ENCODE data around the gene DNAJB1. TPM values are rescaled to one million over a fixed set of nuclear protein-coding genes. Genes with fewer than 3 reads are reported as not detected.

Gene DNAJB1
- total and polyA plus RNA-seq, 2 experiments from 2014 or later: 43.2 to 53.3 TPM

DNA sequence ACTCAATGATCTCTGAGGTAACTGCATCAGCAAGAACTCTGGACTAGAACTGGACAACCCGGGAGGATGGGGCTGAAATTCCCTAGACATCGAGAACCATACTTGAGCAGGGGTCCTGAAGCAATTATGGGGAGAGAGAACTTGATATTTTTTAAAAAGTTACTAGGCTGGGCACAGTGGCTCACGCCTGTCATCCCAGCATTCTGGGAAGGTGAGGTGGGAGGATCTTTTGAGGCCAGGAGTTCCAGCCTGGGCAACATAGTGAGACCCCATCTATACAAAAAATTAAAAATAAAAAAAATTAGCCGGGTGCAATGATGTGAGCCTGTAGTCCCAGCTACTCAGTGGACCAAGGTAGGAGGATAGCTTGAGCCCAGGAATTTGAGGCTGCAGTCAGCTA lies 2.3 kb upstream of the DNAJB1 start:
- Mint-ChIP-seq H3K4me3 (no peak overlapping the region), H3K36me3 (ENCODE audit: low read depth) (peaks cover 19% of the 10 kb centered on the region), H3K27me3 (ENCODE audit: insufficient read depth, low read depth, poor library complexity) (peaks cover 12% of the 10 kb centered on the region), H3K27ac (no peak overlapping the region), H3K4me1 (peaks cover 23% of the 10 kb centered on the region), H3K9me3 (no peaks in the 10 kb centered on the region; the same call in 2 of the 3 replicates)
- ATAC-seq (no peak), DNase-seq (ENCODE audit: low spot score) (no peak)
- no peak overlapping the region for H3K27ac ChIP-seq (ENCODE audit: low read depth)
- H3F3A ChIP-seq (replicated peaks; ENCODE audit: low read depth): peaks cover 12% of the 10 kb centered on the region
- no peak overlapping the region for H3K4me3 ChIP-seq
- H2AFZ ChIP-seq: no peak overlapping the region
- peaks cover 11% of the 10 kb centered on the region; the same call in 1 of the 2 replicates for H3K4me1 ChIP-seq (ENCODE audit: insufficient read depth)
- H3K36me3 ChIP-seq (ENCODE audit: insufficient read depth): peaks cover 3% of the 10 kb centered on the region; the same call in 1 of the 2 replicates
- H3K4me2 ChIP-seq: no peak overlapping the region
- no peaks in the 10 kb centered on the region for H3K27me3 ChIP-seq (ENCODE audit: insufficient read depth)
- H3K79me2 ChIP-seq (replicated peaks; ENCODE audit: insufficient read depth): peaks cover 26% of the 10 kb centered on the region
- H3K9me2 ChIP-seq (ENCODE audit: insufficient read depth): no peaks in the 10 kb centered on the region
- peaks cover 12% of the 10 kb centered on the region; the same call in 1 of the 2 replicates for H4K20me1 ChIP-seq (replicated peaks; ENCODE audit: insufficient read depth)
- TF ChIP-seq ZNF331 (CRISPR knock-in tag; IDR thresholded peaks at IDR 0.05; ENCODE audit: low read depth) (no peak), EZH2phosphoT487 (IDR thresholded peaks at IDR 0.05; ENCODE audit: unreplicated experiment) (no peak), CREB1 (CRISPR knock-in tag; IDR thresholded peaks at IDR 0.05; ENCODE audit: low read depth) (no peak), EZH2 (IDR thresholded peaks at IDR 0.05; ENCODE audit: low read depth, unreplicated experiment) (no peak), POLR2AphosphoS5 (IDR thresholded peaks at IDR 0.05; ENCODE audit: low read depth) (no peak), JUNB (IDR thresholded peaks at IDR 0.05; ENCODE audit: unreplicated experiment) (no peak), STAT1 (IDR thresholded peaks at IDR 0.05; ENCODE audit: unreplicated experiment) (no peak), CTCF (conservative IDR thresholded peaks at IDR 0.05; ENCODE audit: low read depth in 2 of 2) (no peak), ETS1 (IDR thresholded peaks at IDR 0.05) (no peak)
- TF ChIP-seq, protein P1, sequence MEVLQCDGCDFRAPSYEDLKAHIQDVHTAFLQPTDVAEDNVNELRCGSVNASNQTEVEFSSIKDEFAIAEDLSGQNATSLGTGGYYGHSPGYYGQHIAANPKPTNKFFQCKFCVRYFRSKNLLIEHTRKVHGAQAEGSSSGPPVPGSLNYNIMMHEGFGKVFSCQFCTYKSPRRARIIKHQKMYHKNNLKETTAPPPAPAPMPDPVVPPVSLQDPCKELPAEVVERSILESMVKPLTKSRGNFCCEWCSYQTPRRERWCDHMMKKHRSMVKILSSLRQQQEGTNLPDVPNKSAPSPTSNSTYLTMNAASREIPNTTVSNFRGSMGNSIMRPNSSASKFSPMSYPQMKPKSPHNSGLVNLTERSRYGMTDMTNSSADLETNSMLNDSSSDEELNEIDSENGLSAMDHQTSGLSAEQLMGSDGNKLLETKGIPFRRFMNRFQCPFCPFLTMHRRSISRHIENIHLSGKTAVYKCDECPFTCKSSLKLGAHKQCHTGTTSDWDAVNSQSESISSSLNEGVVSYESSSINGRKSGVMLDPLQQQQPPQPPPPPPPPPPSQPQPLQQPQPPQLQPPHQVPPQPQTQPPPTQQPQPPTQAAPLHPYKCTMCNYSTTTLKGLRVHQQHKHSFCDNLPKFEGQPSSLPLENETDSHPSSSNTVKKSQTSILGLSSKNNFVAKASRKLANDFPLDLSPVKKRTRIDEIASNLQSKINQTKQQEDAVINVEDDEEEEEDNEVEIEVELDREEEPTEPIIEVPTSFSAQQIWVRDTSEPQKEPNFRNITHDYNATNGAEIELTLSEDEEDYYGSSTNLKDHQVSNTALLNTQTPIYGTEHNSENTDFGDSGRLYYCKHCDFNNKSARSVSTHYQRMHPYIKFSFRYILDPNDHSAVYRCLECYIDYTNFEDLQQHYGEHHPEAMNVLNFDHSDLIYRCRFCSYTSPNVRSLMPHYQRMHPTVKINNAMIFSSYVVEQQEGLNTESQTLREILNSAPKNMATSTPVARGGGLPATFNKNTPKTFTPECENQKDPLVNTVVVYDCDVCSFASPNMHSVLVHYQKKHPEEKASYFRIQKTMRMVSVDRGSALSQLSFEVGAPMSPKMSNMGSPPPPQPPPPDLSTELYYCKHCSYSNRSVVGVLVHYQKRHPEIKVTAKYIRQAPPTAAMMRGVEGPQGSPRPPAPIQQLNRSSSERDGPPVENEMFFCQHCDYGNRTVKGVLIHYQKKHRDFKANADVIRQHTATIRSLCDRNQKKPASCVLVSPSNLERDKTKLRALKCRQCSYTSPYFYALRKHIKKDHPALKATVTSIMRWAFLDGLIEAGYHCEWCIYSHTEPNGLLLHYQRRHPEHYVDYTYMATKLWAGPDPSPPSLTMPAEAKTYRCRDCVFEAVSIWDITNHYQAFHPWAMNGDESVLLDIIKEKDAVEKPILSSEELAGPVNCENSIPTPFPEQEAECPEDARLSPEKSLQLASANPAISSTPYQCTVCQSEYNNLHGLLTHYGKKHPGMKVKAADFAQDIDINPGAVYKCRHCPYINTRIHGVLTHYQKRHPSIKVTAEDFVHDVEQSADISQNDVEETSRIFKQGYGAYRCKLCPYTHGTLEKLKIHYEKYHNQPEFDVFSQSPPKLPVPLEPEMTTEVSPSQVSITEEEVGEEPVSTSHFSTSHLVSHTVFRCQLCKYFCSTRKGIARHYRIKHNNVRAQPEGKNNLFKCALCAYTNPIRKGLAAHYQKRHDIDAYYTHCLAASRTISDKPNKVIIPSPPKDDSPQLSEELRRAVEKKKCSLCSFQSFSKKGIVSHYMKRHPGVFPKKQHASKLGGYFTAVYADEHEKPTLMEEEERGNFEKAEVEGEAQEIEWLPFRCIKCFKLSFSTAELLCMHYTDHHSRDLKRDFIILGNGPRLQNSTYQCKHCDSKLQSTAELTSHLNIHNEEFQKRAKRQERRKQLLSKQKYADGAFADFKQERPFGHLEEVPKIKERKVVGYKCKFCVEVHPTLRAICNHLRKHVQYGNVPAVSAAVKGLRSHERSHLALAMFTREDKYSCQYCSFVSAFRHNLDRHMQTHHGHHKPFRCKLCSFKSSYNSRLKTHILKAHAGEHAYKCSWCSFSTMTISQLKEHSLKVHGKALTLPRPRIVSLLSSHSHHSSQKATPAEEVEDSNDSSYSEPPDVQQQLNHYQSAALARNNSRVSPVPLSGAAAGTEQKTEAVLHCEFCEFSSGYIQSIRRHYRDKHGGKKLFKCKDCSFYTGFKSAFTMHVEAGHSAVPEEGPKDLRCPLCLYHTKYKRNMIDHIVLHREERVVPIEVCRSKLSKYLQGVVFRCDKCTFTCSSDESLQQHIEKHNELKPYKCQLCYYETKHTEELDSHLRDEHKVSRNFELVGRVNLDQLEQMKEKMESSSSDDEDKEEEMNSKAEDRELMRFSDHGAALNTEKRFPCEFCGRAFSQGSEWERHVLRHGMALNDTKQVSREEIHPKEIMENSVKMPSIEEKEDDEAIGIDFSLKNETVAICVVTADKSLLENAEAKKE (CRISPR knock-in tag; IDR thresholded peaks at IDR 0.05): no peak

Measured in GM23338 (cell line).